ENCODE measurements around the gene FAM98B. TPM values are rescaled to one million over a fixed set of nuclear protein-coding genes. Genes with fewer than 3 reads are reported as not detected.

FAM98B gene
- total and polyA plus RNA-seq, 10 of the 15 experiments (the other 5 are each of a cell fraction or from before 2014, with no cell fraction given) = 1.3 to 36.7 (median 10.9) TPM

DNA sequence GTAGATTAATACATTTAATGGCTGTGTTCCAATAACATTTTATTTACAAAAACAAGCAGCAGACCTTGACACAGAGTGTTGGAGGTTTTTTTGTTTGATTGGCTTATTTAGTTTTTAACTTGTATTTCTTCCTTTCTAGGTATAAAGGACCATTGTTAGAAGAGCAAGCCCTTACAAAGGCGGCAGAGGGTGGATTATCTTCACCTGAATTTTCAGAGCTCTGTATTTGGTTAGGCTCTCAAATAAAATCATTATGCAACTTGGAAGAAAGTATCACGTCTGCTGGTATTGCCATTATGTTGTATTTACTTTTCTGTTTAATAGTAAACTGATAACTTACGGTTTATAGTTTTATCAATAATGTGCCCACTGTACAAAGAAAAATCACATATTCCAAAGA, 10.0 kb downstream of the FAM98B start:
- SMC1A ChIA-PET (ENCODE audit: uncharacterized antibody, unreplicated experiment) = interaction anchor here (1.1 to 3.0 kb wide), 13 partner anchors 9 to 235 kb away, joined by 3 to 15 read pairs (median 7); partner anchors contain the start of gene FAM98B
- no peak overlapping the region for H2AFZ ChIP-seq (ENCODE audit: control insufficient read depth, low read depth, low read length)
- TF ChIP-seq NKRF (conservative IDR thresholded peaks at IDR 0.05) (no peak), POLR2A (IDR thresholded peaks at IDR 0.05; ENCODE audit: low read depth, low read length) (no peak), HDGF (IDR thresholded peaks at IDR 0.05) (no peak), MTA3 (IDR thresholded peaks at IDR 0.05; ENCODE audit: borderline replicate concordance, low read length) (no peak), SMAD5 (IDR thresholded peaks at IDR 0.05; ENCODE audit: low read depth) (no peak), PAX8 (IDR thresholded peaks at IDR 0.05) (no peak)
- H4K20me1 ChIP-seq (ENCODE audit: control insufficient read depth, insufficient read depth) = no peaks in the 10 kb centered on the region
- no peaks in the 10 kb centered on the region for H3K27me3 ChIP-seq (replicated peaks in 1 of 2; ENCODE audit: control insufficient read depth in 2 of 2, insufficient read depth in 2 of 2, low read length in 1 of 2)
- no TSS peak for BruUV-seq (replicated peaks)
- DNase-seq (ENCODE audit: low read depth, low spot score) = no peak
- no peak for ATAC-seq
- RAD21 ChIA-PET (ENCODE audit: unreplicated experiment) = interaction anchor here (0.8 to 2.4 kb wide), 6 partner anchors 10 to 379 kb away, joined by 3 to 10 read pairs (median 4); partner anchors contain the start of gene FAM98B
- 99% methylated on average over 3 of the region's 3 CpGs for WGBS (ENCODE audit: insufficient coverage, insufficient replicate concordance, low lambda C conversion rate, missing lambda C conversion rate)
- H3K9me3 ChIP-seq (replicated peaks; ENCODE audit: control insufficient read depth, insufficient read depth, low read length) = no peaks in the 10 kb centered on the region
- no peaks in the 10 kb centered on the region; a peak in 2 of 4 replicates for H3K36me3 ChIP-seq (ENCODE audit: control insufficient read depth in 2 of 2, insufficient read depth in 2 of 2, low read length in 1 of 2)
- no peak overlapping the region for H3K9ac ChIP-seq (ENCODE audit: control insufficient read depth, insufficient read depth, low read length)
- FAIRE-seq = no peak
- no peak overlapping the region for H3K4me2 ChIP-seq (ENCODE audit: control insufficient read depth, insufficient read depth)
- CTCF ChIA-PET = interaction anchor here (0.5 to 4.1 kb wide), 11 partner anchors 9 to 427 kb away, joined by 3 to 31 read pairs (median 6); no protein-coding TSS in a partner anchor
- no peak overlapping the region for H3K27ac ChIP-seq (ENCODE audit: control insufficient read depth, insufficient read depth)
- POLR2A ChIA-PET = interaction anchor here (1.1 to 1.3 kb wide), 2 partner anchors 9 to 170 kb away, joined by 3 to 5 read pairs; partner anchors contain the start of gene FAM98B
- in situ Hi-C loops (cut with MboI) = no loop called here
- intact Hi-C loops (cut with micrococcal nuclease; ENCODE audit: unreplicated experiment) = no loop called here
- peaks cover 50% of the 10 kb centered on the region for H3K79me2 ChIP-seq (ENCODE audit: control insufficient read depth, insufficient read depth, low read length)
- no peak overlapping the region for H3K4me3 ChIP-seq
- peaks cover 15% of the 10 kb centered on the region; the same call in 1 of the 2 replicates for H3K4me1 ChIP-seq (ENCODE audit: control insufficient read depth, insufficient read depth, low read length)

Measured in GM12878 (cell line).